ENCODE data around the gene GRAMD1A.

- TF ChIP-seq CTCF (conservative IDR thresholded peaks at IDR 0.05; ENCODE audit: low read depth, low read length) (no peak), EZH2 (IDR thresholded peaks at IDR 0.05; ENCODE audit: low read length, unreplicated experiment) (no peak)
These were observed 65.5 kb downstream of the GRAMD1A start for GRCh38 chr19:35065574-35065973.
